HEK293T (cell line): ENCODE results near the gene BMPR1B.

Source experiments
- BHLHE40 ChIP-seq: fragments of 450-650 bp; IDR thresholded peaks from 2 replicates; pipeline ENCODE4 v1.6.1; 2016; ENCODE audit warnings: mild to moderate bottlenecking, moderate library complexity, borderline replicate concordance
- ELF4 ChIP-seq: fragments of 450-650 bp; IDR thresholded peaks from 2 replicates; pipeline ENCODE4 v1.6.1; 2017; ENCODE audit warnings: antibody characterized with exemption
- SP1 ChIP-seq: fragments of 450-650 bp; IDR thresholded peaks from 2 replicates; pipeline ENCODE4 v1.6.1; 2017
- SUZ12 ChIP-seq: fragments of 450-650 bp; IDR thresholded peaks from 2 replicates; pipeline ENCODE4 v1.6.1; 2016; ENCODE audit warnings: mild to moderate bottlenecking
- TARDBP ChIP-seq: fragments of 450-650 bp; IDR thresholded peaks from 2 replicates; pipeline ENCODE4 v1.6.1; 2016

DNA sequence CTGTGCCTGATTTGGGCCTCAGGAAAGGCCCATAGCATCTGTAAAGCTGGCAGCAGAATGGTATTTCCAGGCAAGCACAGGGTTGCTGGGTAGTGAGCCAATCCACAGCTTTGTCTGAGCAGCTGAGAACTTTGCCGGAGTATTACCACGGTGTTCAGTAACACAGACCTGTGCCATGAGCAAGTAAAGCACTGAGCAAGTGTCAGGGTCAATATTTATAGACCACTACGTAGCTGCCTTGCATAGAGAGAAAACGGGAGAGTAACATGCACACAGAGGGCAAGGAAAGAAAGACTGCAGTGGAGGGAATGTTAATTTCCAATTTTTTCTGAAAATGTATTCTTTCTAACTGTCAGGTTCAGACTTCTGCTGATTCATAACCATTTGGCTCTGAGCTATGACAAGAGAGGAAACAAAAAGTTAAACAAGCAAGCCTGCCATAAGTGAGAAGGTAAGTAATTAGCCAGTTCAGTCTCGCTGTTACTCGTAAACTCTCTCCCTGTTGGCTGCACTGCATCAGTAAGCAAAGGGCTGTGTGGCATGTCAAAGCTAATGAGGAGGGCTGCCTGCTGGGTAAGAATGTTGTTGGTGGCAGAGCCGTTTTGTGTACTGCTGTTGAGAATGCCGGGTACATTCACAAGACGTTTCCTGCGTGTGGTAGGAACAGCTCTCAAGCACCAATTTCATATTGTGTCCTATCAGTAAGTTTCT lies 238.1 kb downstream of the BMPR1B start:
- TF ChIP-seq ELF4 (no peak), BHLHE40 (no peak), TARDBP (no peak), SP1 (no peak), SUZ12 (no peak)
